8988T (cell line): ENCODE data around the gene BLOC1S5.
A peak's percentile ranks its signal among the peaks of the same experiment; 100 is the strongest.

Experiments
- DNase-seq: peaks from one replicate; pipeline ENCODE4 v3.0.0; 2011

Gene BLOC1S5

GRCh38 chr6:8063761-8064637, at the start of gene BLOC1S5:
TSS of gene BLOC1S5 (minus strand) at chr6:8064389. CDS start at chr6:8064376, 13 bp downstream.
- DNase-seq = peak; percentile 49

GRCh38 chr6:8113131-8113654, 49.0 kb upstream of the BLOC1S5 start:
- DNase-seq = no peak

GRCh38 chr6:8110725-8111124, 46.5 kb upstream of the BLOC1S5 start:
- no peak for DNase-seq

GRCh38 chr6:8110117-8110721, 46.0 kb upstream of the BLOC1S5 start:
- DNase-seq = no peak

GRCh38 chr6:8108759-8109539, 44.8 kb upstream of the BLOC1S5 start:
- no peak for DNase-seq

- peak; percentile 39 for DNase-seq
These were observed 44.0 kb upstream of the BLOC1S5 start for GRCh38 chr6:8108031-8108660.

- no peak for DNase-seq
These were observed 41.6 kb upstream of the BLOC1S5 start for GRCh38 chr6:8105791-8106190.

GRCh38 chr6:8103726-8104125, 39.5 kb upstream of the BLOC1S5 start:
- no peak for DNase-seq

GRCh38 chr6:8102122-8102958, 38.2 kb upstream of the BLOC1S5 start, which contains the start of gene EEF1E1:
TSS of gene EEF1E1 (minus strand) at chr6:8102548. CDS start at chr6:8102521, 27 bp downstream.
- peak; percentile 72 for DNase-seq

GRCh38 chr6:8100159-8100854, 36.1 kb upstream of the BLOC1S5 start:
- no peak for DNase-seq

- DNase-seq = no peak
These were observed 26.5 kb upstream of the BLOC1S5 start for GRCh38 chr6:8090650-8091049.

GRCh38 chr6:8088886-8089285, 24.7 kb upstream of the BLOC1S5 start:
- no peak for DNase-seq

GRCh38 chr6:8087870-8088754, 23.9 kb upstream of the BLOC1S5 start:
- DNase-seq = no peak

GRCh38 chr6:8086755-8087306, 22.6 kb upstream of the BLOC1S5 start:
- no peak for DNase-seq

- no peak for DNase-seq
These were observed 20.9 kb upstream of the BLOC1S5 start for GRCh38 chr6:8085053-8085511.

GRCh38 chr6:8084586-8084985, 20.4 kb upstream of the BLOC1S5 start:
- no peak for DNase-seq

- no peak for DNase-seq
These were observed 19.0 kb upstream of the BLOC1S5 start for GRCh38 chr6:8082954-8083858.

GRCh38 chr6:8082572-8082953, 18.4 kb upstream of the BLOC1S5 start:
- no peak for DNase-seq
